ENCODE measurements around the gene ANKS6. TPM values are rescaled to one million over a fixed set of nuclear protein-coding genes. Genes with fewer than 3 reads are reported as not detected.

Gene ANKS6
- total RNA-seq, 1 experiment from 2014 or later: 19.6 TPM

- Histone ChIP-seq H3K4me3 (ENCODE audit: low read depth in 2 of 2, low read length in 2 of 2) (no peak overlapping the region), H3K9me3 (ENCODE audit: control insufficient read depth, insufficient read depth, low read depth, low read length) (no peaks in the 10 kb centered on the region), H3K36me3 (ENCODE audit: control insufficient read depth, insufficient read depth, low read length) (no peaks in the 10 kb centered on the region), H3K4me1 (ENCODE audit: control insufficient read depth, insufficient read depth, low read length) (no peaks in the 10 kb centered on the region), H3K27me3 (ENCODE audit: control insufficient read depth, insufficient read depth, low read length) (no peaks in the 10 kb centered on the region), H3K27ac (ENCODE audit: low read length) (no peak overlapping the region)
- ATAC-seq (no peak), DNase-seq (ENCODE audit: low read depth, low spot score) (no peak)
- ChIA-PET CTCF (no interaction called here), POLR2A (no interaction called here)
- BruUV-seq (replicated peaks): no TSS peak
- in situ Hi-C loops (cut with HindIII; ENCODE audit: low pct_unique_long_range_greater_than_20kb, low sequenced_read_pairs) (no loop called here), intact Hi-C loops (cut with micrococcal nuclease; ENCODE audit: unreplicated experiment) (no loop called here)
- TF ChIP-seq TCF7L2 (IDR thresholded peaks at IDR 0.05; ENCODE audit: low read depth, low read length): no peak
- TF ChIP-seq, protein P1, sequence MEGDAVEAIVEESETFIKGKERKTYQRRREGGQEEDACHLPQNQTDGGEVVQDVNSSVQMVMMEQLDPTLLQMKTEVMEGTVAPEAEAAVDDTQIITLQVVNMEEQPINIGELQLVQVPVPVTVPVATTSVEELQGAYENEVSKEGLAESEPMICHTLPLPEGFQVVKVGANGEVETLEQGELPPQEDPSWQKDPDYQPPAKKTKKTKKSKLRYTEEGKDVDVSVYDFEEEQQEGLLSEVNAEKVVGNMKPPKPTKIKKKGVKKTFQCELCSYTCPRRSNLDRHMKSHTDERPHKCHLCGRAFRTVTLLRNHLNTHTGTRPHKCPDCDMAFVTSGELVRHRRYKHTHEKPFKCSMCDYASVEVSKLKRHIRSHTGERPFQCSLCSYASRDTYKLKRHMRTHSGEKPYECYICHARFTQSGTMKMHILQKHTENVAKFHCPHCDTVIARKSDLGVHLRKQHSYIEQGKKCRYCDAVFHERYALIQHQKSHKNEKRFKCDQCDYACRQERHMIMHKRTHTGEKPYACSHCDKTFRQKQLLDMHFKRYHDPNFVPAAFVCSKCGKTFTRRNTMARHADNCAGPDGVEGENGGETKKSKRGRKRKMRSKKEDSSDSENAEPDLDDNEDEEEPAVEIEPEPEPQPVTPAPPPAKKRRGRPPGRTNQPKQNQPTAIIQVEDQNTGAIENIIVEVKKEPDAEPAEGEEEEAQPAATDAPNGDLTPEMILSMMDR (IDR thresholded peaks at IDR 0.05): no peak
- no peak for TF ChIP-seq POLR2AphosphoS5 (IDR thresholded peaks at IDR 0.05; ENCODE audit: low read depth, low read length)
- TF ChIP-seq SIN3A (IDR thresholded peaks at IDR 0.05; ENCODE audit: borderline replicate concordance, insufficient read depth, low read depth, low read length): no peak
- TF ChIP-seq, protein P2, sequence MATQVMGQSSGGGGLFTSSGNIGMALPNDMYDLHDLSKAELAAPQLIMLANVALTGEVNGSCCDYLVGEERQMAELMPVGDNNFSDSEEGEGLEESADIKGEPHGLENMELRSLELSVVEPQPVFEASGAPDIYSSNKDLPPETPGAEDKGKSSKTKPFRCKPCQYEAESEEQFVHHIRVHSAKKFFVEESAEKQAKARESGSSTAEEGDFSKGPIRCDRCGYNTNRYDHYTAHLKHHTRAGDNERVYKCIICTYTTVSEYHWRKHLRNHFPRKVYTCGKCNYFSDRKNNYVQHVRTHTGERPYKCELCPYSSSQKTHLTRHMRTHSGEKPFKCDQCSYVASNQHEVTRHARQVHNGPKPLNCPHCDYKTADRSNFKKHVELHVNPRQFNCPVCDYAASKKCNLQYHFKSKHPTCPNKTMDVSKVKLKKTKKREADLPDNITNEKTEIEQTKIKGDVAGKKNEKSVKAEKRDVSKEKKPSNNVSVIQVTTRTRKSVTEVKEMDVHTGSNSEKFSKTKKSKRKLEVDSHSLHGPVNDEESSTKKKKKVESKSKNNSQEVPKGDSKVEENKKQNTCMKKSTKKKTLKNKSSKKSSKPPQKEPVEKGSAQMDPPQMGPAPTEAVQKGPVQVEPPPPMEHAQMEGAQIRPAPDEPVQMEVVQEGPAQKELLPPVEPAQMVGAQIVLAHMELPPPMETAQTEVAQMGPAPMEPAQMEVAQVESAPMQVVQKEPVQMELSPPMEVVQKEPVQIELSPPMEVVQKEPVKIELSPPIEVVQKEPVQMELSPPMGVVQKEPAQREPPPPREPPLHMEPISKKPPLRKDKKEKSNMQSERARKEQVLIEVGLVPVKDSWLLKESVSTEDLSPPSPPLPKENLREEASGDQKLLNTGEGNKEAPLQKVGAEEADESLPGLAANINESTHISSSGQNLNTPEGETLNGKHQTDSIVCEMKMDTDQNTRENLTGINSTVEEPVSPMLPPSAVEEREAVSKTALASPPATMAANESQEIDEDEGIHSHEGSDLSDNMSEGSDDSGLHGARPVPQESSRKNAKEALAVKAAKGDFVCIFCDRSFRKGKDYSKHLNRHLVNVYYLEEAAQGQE (IDR thresholded peaks at IDR 0.05; ENCODE audit: insufficient read depth in 1 of 2, low read depth in 2 of 2, low read length in 1 of 2): no peak
Observed at GRCh38 chr9:98732091-98732490, 64.3 kb downstream of the ANKS6 start.

DNA sequence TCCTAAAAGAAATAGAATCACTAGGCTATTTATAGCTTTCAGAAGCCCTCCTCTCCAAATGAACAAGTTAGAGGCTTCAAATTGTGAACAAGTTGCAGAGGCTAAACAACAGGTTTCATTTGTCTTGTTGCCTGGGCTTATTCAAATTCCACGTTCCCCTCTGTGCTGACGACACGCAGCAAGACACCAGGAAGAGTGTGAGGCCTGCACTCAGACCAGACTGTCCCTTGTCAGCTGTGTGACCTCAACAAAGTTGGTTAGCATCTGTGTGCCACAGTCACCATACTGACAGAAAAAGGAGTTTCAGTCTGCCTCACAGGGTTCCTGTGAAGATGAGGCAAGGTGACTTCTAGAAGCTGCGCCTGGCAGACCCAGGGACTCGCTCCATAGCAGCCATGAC, 65.5 kb downstream of the ANKS6 start:
- intact Hi-C loops (cut with micrococcal nuclease; ENCODE audit: unreplicated experiment) (no loop called here), in situ Hi-C loops (cut with HindIII; ENCODE audit: low pct_unique_long_range_greater_than_20kb, low sequenced_read_pairs) (no loop called here)
- BruUV-seq (replicated peaks): no TSS peak
- no peak for DNase-seq (ENCODE audit: low read depth, low spot score)
- no peaks in the 10 kb centered on the region for H3K36me3 ChIP-seq (ENCODE audit: control insufficient read depth, insufficient read depth, low read length)
- no peak for ATAC-seq
- ChIA-PET POLR2A (no interaction called here), CTCF (no interaction called here)
- no peaks in the 10 kb centered on the region for H3K9me3 ChIP-seq (ENCODE audit: control insufficient read depth, insufficient read depth, low read depth, low read length)
- H3K4me1 ChIP-seq (ENCODE audit: control insufficient read depth, insufficient read depth, low read length): no peaks in the 10 kb centered on the region
- TF ChIP-seq SIN3A (IDR thresholded peaks at IDR 0.05; ENCODE audit: borderline replicate concordance, insufficient read depth, low read depth, low read length) (no peak), TCF7L2 (IDR thresholded peaks at IDR 0.05; ENCODE audit: low read depth, low read length) (no peak), POLR2AphosphoS5 (IDR thresholded peaks at IDR 0.05; ENCODE audit: low read depth, low read length) (no peak)
- TF ChIP-seq, protein P1 (IDR thresholded peaks at IDR 0.05): no peak
- TF ChIP-seq, protein P2 (IDR thresholded peaks at IDR 0.05; ENCODE audit: insufficient read depth in 1 of 2, low read depth in 2 of 2, low read length in 1 of 2): no peak
- H3K4me3 ChIP-seq (ENCODE audit: low read depth in 2 of 2, low read length in 2 of 2): no peak overlapping the region
- H3K27ac ChIP-seq (ENCODE audit: low read length): no peak overlapping the region
- H3K27me3 ChIP-seq (ENCODE audit: control insufficient read depth, insufficient read depth, low read length): peaks cover 3% of the 10 kb centered on the region; the same call in 1 of the 2 replicates
